ENCODE results near the gene LCE2A.

The LCE2A gene

GRCh38 chr1:152745765-152746444, 47.8 kb downstream of the LCE2A start:
- no peaks in the 10 kb centered on the region for H3K36me3 ChIP-seq (ENCODE audit: control insufficient read depth, insufficient read depth, low read length)
- H3K79me2 ChIP-seq: no peaks in the 10 kb centered on the region
- H3K4me1 ChIP-seq: no peaks in the 10 kb centered on the region
- H3K4me3 ChIP-seq (ENCODE audit: low read depth, low read length): no peak overlapping the region
- no peak overlapping the region for H3K9ac ChIP-seq
- no peaks in the 10 kb centered on the region for H3K27me3 ChIP-seq (ENCODE audit: control insufficient read depth, insufficient read depth, low read length)
- no peaks in the 10 kb centered on the region for H3K9me3 ChIP-seq (ENCODE audit: control insufficient read depth, low read length)
- TF ChIP-seq CTCF (IDR thresholded peaks at IDR 0.05): no peak
- no peak overlapping the region for H3K27ac ChIP-seq
- H3K4me2 ChIP-seq (ENCODE audit: low read length): no peak overlapping the region
- no peak overlapping the region for H2AFZ ChIP-seq

- no peaks in the 10 kb centered on the region for H3K27me3 ChIP-seq (ENCODE audit: control insufficient read depth, insufficient read depth, low read length)
- no peak overlapping the region for H3K27ac ChIP-seq
- no peaks in the 10 kb centered on the region for H3K4me1 ChIP-seq
- H3K79me2 ChIP-seq: no peaks in the 10 kb centered on the region
- H3K4me3 ChIP-seq (ENCODE audit: low read depth, low read length): no peak overlapping the region
- no peak overlapping the region for H2AFZ ChIP-seq
- no peak overlapping the region for H3K9ac ChIP-seq
- no peak for TF ChIP-seq CTCF (IDR thresholded peaks at IDR 0.05)
- H3K9me3 ChIP-seq (ENCODE audit: control insufficient read depth, low read length): no peaks in the 10 kb centered on the region
- H3K4me2 ChIP-seq (ENCODE audit: low read length): no peak overlapping the region
- H3K36me3 ChIP-seq (ENCODE audit: control insufficient read depth, insufficient read depth, low read length): no peaks in the 10 kb centered on the region
These were observed 49.7 kb downstream of the LCE2A start for GRCh38 chr1:152747831-152748230.
